GM12878 (cell line): Measurements from ENCODE around the gene UGT1A7. TPM values are rescaled to one million over a fixed set of nuclear protein-coding genes. Genes with fewer than 3 reads are reported as not detected.

Experiments
- ATAC-seq: fragments of 200-7000 bp; cut with Tn5 transposase; 3 replicates; pipeline ENCODE4 v1.9.1; 2020; ENCODE audit warnings: mild to moderate bottlenecking, moderate library complexity
- BruUV-seq: library from RNA; stranded (reverse); fragments of 400-500 nt; replicated peaks from 2 replicates; lab custom pipeline; 2021; lab: Mats Ljungman, UMichigan
- CTCF ChIA-PET: fragments of 300-600 bp; sonication (Branson Sonifier 250); formaldehyde crosslinking; extraction: SDS; loops from one replicate; lab custom pipeline; 2021; ENCODE audit warnings: inconsistent platforms; lab: Yijun Ruan, JAX
- POLR2A ChIA-PET: fragments of 350-600 bp; formaldehyde crosslinking; extraction: SDS; loops from one replicate; lab custom pipeline; 2021; ENCODE audit warnings: inconsistent platforms; lab: Charles Lee
- RAD21 ChIA-PET: fragments of 300-600 bp; sonication (Branson Sonifier 250); formaldehyde crosslinking; loops from one replicate; lab custom pipeline; 2023; ENCODE audit warnings: antibody characterized with exemption; ENCODE audit not compliant: unreplicated experiment; lab: Charles Lee
- SMC1A ChIA-PET: fragments of 300-600 bp; sonication (Branson Sonifier 250); formaldehyde crosslinking; loops from one replicate; lab custom pipeline; 2023; ENCODE audit not compliant: unreplicated experiment, uncharacterized antibody; lab: Charles Lee
- DNase-seq: peaks from one replicate; pipeline ENCODE4 v3.0.0-alpha.2; 2011; ENCODE audit warnings: low read depth, low spot score
- FAIRE-seq: peaks from 3 replicates; lab custom pipeline; 2011; peaks lifted over from hg19 to GRCh38; lab: Jason Lieb, UNC
- H2AFZ ChIP-seq: 2 replicates; pipeline ENCODE4 v1.6.0; 2011; ENCODE audit warnings: low read depth, low read length, control low read depth; ENCODE audit not compliant: control insufficient read depth
- H3K27ac ChIP-seq: 2 replicates; pipeline ENCODE4 v1.5.1; 2011; ENCODE audit warnings: control low read depth; ENCODE audit not compliant: control insufficient read depth, insufficient read depth
- H3K27me3 ChIP-seq, 2 experiments: replicated peaks in 1 of 2; 2 replicates each; pipeline versions ENCODE4 v1.6.0 to v1.6.1; 2011; ENCODE audit warnings: low read length in 1 of 2; ENCODE audit not compliant: control insufficient read depth in 2 of 2, insufficient read depth in 2 of 2
- H3K36me3 ChIP-seq, 2 experiments: 2 replicates each; pipeline ENCODE4 v1.5.1; 2011; ENCODE audit warnings: low read length in 1 of 2; ENCODE audit not compliant: control insufficient read depth in 2 of 2, insufficient read depth in 2 of 2
- H3K4me1 ChIP-seq: 2 replicates; pipeline ENCODE4 v1.6.1; 2011; ENCODE audit warnings: mild to moderate bottlenecking, low read length, moderate library complexity, mixed read lengths; ENCODE audit not compliant: control insufficient read depth, insufficient read depth
- H3K4me2 ChIP-seq: 2 replicates; pipeline ENCODE4 v1.6.0; 2011; ENCODE audit warnings: control low read depth; ENCODE audit not compliant: control insufficient read depth, insufficient read depth
- H3K4me3 ChIP-seq: fragments of 200-600 bp; sonication (generic); 2 replicates; pipeline ENCODE4 v1.5.1; 2016
- H3K79me2 ChIP-seq: 2 replicates; pipeline ENCODE4 v1.6.0; 2011; ENCODE audit warnings: low read length; ENCODE audit not compliant: control insufficient read depth, insufficient read depth
- H3K9ac ChIP-seq: 2 replicates; pipeline ENCODE4 v1.8.0; 2011; ENCODE audit warnings: low read length, control low read depth, mixed read lengths; ENCODE audit not compliant: control insufficient read depth, insufficient read depth
- H3K9me3 ChIP-seq: replicated peaks from 3 replicates; pipeline ENCODE4 v1.5.1; 2011; ENCODE audit warnings: mild to moderate bottlenecking, low read length; ENCODE audit not compliant: control insufficient read depth, insufficient read depth
- H4K20me1 ChIP-seq: 2 replicates; pipeline ENCODE4 v1.6.0; 2011; ENCODE audit not compliant: control insufficient read depth, insufficient read depth
- LARP7 ChIP-seq: fragments of 450-650 bp; IDR thresholded peaks from 2 replicates; pipeline ENCODE4 v1.6.1; 2017; ENCODE audit warnings: mild to moderate bottlenecking
- WGBS: methylation state at CpG from one replicate; pipeline ENCODE4 v1.1.6; 2016; ENCODE audit warnings: low lambda C conversion rate; ENCODE audit not compliant: insufficient replicate concordance, insufficient coverage; ENCODE audit errors: missing lambda C conversion rate; 5-methylcytosine and 5-hydroxymethylcytosine counted together
- in situ Hi-C: fragments of 300-500 bp; cut with MboI; formaldehyde crosslinking; loops from 9 replicates; pipeline ENCODE4 v1.14.3; 2018; ENCODE audit warnings: mixed read lengths
- intact Hi-C: fragments of 100-400 bp; cut with micrococcal nuclease; formaldehyde crosslinking; loops from one replicate; pipeline ENCODE4 v1.14.2; 2022; ENCODE audit not compliant: unreplicated experiment
- polyA plus RNA-seq, 11 experiments: library from polyadenylated mRNA; depleted of rRNA in 4 of 11; unstranded in 6 of 11; stranded (reverse) in 5 of 11; fragments of >200 nt; fragmentation: Nextera tagmentation in 4 of 11; fragmentation: Illumina TruSeq in 1 of 11; extraction: Ambion mirVana in 4 of 11; extraction: Trizol in 1 of 11; gene quantifications; 1 replicate in 1 of 11; 2 replicates in 10 of 11; pipeline versions ENCODE4 v1.2.1 to v1.2.3, GENCODE V29; 2011 to 2016; ENCODE audit warnings: inconsistent platforms in 2 of 11, missing spikeins in 2 of 11, low read depth in 1 of 11
- total RNA-seq, 4 experiments: library from RNA; depleted of rRNA in 3 of 4; stranded (reverse); fragments of >200 nt in 3 of 4; fragmentation: Illumina TruSeq in 1 of 4; extraction: Trizol in 1 of 4; gene quantifications; 2 replicates each; pipeline versions ENCODE4 v1.2.1 to v1.2.3, GENCODE V29; 2013 to 2021

Gene UGT1A7
- total and polyA plus RNA-seq, 10 of the 15 experiments (the other 5 are each of a cell fraction or from before 2014, with no cell fraction given), result not detected

- Histone ChIP-seq H3K4me2 (no peak overlapping the region), H3K4me3 (no peak overlapping the region)
- POLR2A ChIA-PET, result no interaction called here
- no TSS peak for BruUV-seq
- in situ Hi-C loops, result no loop called here
- no peak for TF ChIP-seq LARP7
- TF ChIP-seq, all 136 proteins: peak for 0
- H2AFZ ChIP-seq, result no peak overlapping the region
- DNase-seq (no peak), ATAC-seq (no peak), FAIRE-seq (no peak)
- SMC1A ChIA-PET, result no interaction called here
- WGBS, result 60% methylated on average over 21 of the region's 21 CpGs
- H3K9ac ChIP-seq, result no peak overlapping the region
- H4K20me1 ChIP-seq, result no peaks in the 10 kb centered on the region
- no peak overlapping the region for H3K27ac ChIP-seq
- CTCF ChIA-PET, result no interaction called here
- no peaks in the 10 kb centered on the region for H3K36me3 ChIP-seq
- H3K27me3 ChIP-seq, result no peaks in the 10 kb centered on the region; a peak in 3 of 4 replicates
- H3K9me3 ChIP-seq, result no peaks in the 10 kb centered on the region
- H3K79me2 ChIP-seq, result no peaks in the 10 kb centered on the region
- RAD21 ChIA-PET, result no interaction called here
- no peaks in the 10 kb centered on the region for H3K4me1 ChIP-seq
- intact Hi-C loops, result no loop called here
Observed at GRCh38 chr2:233822101-233822771, 140.5 kb downstream of the UGT1A7 start.

Other genes starting within 250 kb of the UGT1A7 start
Only the 7 nearest of the 12 such genes appear.
- not detected in 2 replicates for gene UGT1A8, start 64.3 kb upstream of the UGT1A7 start, total RNA-seq (2014; rRNA removed)
- not detected in 2 replicates for gene UGT1A8, start 64.3 kb upstream of the UGT1A7 start, total RNA-seq (2014; rRNA removed; fragmentation: Illumina TruSeq; extraction: Trizol)
- not detected in 2 replicates for gene UGT1A8, start 64.3 kb upstream of the UGT1A7 start, total RNA-seq (2021)
- gene UGT1A8, start 64.3 kb upstream of the UGT1A7 start, polyA plus RNA-seq (2011; rRNA removed), result not detected in 2 replicates
- not detected in 2 replicates for gene UGT1A8, start 64.3 kb upstream of the UGT1A7 start, polyA plus RNA-seq (2014; fragmentation: Illumina TruSeq; extraction: Trizol)
- gene UGT1A8, start 64.3 kb upstream of the UGT1A7 start, polyA plus RNA-seq (2014; fragmentation: Nextera tagmentation; extraction: Ambion mirVana), result not detected
- not detected in 2 replicates for gene UGT1A8, start 64.3 kb upstream of the UGT1A7 start, polyA plus RNA-seq (2014; rRNA removed)
- not detected for gene UGT1A8, start 64.3 kb upstream of the UGT1A7 start, polyA plus RNA-seq (2016; fragmentation: Nextera tagmentation; extraction: Ambion mirVana)
- not detected in 2 replicates for gene UGT1A10, start 45.5 kb upstream of the UGT1A7 start, total RNA-seq (2014; rRNA removed)
- gene UGT1A10, start 45.5 kb upstream of the UGT1A7 start, total RNA-seq (2014; rRNA removed; fragmentation: Illumina TruSeq; extraction: Trizol), result not detected in 2 replicates
- gene UGT1A10, start 45.5 kb upstream of the UGT1A7 start, total RNA-seq (2021), result 0.11 TPM in 1 of 2 replicates, not detected in the other
- gene UGT1A10, start 45.5 kb upstream of the UGT1A7 start, polyA plus RNA-seq (2011; rRNA removed), result not detected in 2 replicates
- not detected in 2 replicates for gene UGT1A10, start 45.5 kb upstream of the UGT1A7 start, polyA plus RNA-seq (2014; fragmentation: Illumina TruSeq; extraction: Trizol)
- not detected for gene UGT1A10, start 45.5 kb upstream of the UGT1A7 start, polyA plus RNA-seq (2014; fragmentation: Nextera tagmentation; extraction: Ambion mirVana)
- not detected in 2 replicates for gene UGT1A10, start 45.5 kb upstream of the UGT1A7 start, polyA plus RNA-seq (2014; rRNA removed)
- gene UGT1A10, start 45.5 kb upstream of the UGT1A7 start, polyA plus RNA-seq (2016; fragmentation: Nextera tagmentation; extraction: Ambion mirVana), result not detected
- gene UGT1A9, start 10.0 kb upstream of the UGT1A7 start, total RNA-seq (2014; rRNA removed), result not detected in 2 replicates
- not detected in 2 replicates for gene UGT1A9, start 10.0 kb upstream of the UGT1A7 start, total RNA-seq (2014; rRNA removed; fragmentation: Illumina TruSeq; extraction: Trizol)
- gene UGT1A9, start 10.0 kb upstream of the UGT1A7 start, total RNA-seq (2021), result not detected in 2 replicates
- not detected in 2 replicates for gene UGT1A9, start 10.0 kb upstream of the UGT1A7 start, polyA plus RNA-seq (2011; rRNA removed)
- gene UGT1A9, start 10.0 kb upstream of the UGT1A7 start, polyA plus RNA-seq (2014; fragmentation: Illumina TruSeq; extraction: Trizol), result not detected in 2 replicates
- not detected for gene UGT1A9, start 10.0 kb upstream of the UGT1A7 start, polyA plus RNA-seq (2014; fragmentation: Nextera tagmentation; extraction: Ambion mirVana)
- not detected in 2 replicates for gene UGT1A9, start 10.0 kb upstream of the UGT1A7 start, polyA plus RNA-seq (2014; rRNA removed)
- gene UGT1A9, start 10.0 kb upstream of the UGT1A7 start, polyA plus RNA-seq (2016; fragmentation: Nextera tagmentation; extraction: Ambion mirVana), result under 1 TPM in 1 of 2 experiments, not detected in 1; 0.07 TPM
- gene UGT1A6, start 11.0 kb downstream of the UGT1A7 start, total RNA-seq (2014; rRNA removed), result not detected in 2 replicates
- gene UGT1A6, start 11.0 kb downstream of the UGT1A7 start, total RNA-seq (2014; rRNA removed; fragmentation: Illumina TruSeq; extraction: Trizol), result not detected in 2 replicates
- gene UGT1A6, start 11.0 kb downstream of the UGT1A7 start, total RNA-seq (2021), result not detected in 2 replicates
- not detected in 2 replicates for gene UGT1A6, start 11.0 kb downstream of the UGT1A7 start, polyA plus RNA-seq (2011; rRNA removed)
- not detected in 2 replicates for gene UGT1A6, start 11.0 kb downstream of the UGT1A7 start, polyA plus RNA-seq (2014; fragmentation: Illumina TruSeq; extraction: Trizol)
- gene UGT1A6, start 11.0 kb downstream of the UGT1A7 start, polyA plus RNA-seq (2014; fragmentation: Nextera tagmentation; extraction: Ambion mirVana), result not detected
- not detected in 2 replicates for gene UGT1A6, start 11.0 kb downstream of the UGT1A7 start, polyA plus RNA-seq (2014; rRNA removed)
- not detected for gene UGT1A6, start 11.0 kb downstream of the UGT1A7 start, polyA plus RNA-seq (2016; fragmentation: Nextera tagmentation; extraction: Ambion mirVana)
- not detected in 2 replicates for gene UGT1A5, start 31.0 kb downstream of the UGT1A7 start, total RNA-seq (2014; rRNA removed)
- not detected in 2 replicates for gene UGT1A5, start 31.0 kb downstream of the UGT1A7 start, total RNA-seq (2014; rRNA removed; fragmentation: Illumina TruSeq; extraction: Trizol)
- gene UGT1A5, start 31.0 kb downstream of the UGT1A7 start, total RNA-seq (2021), result not detected in 2 replicates
- gene UGT1A5, start 31.0 kb downstream of the UGT1A7 start, polyA plus RNA-seq (2011; rRNA removed), result not detected in 2 replicates
- not detected in 2 replicates for gene UGT1A5, start 31.0 kb downstream of the UGT1A7 start, polyA plus RNA-seq (2014; fragmentation: Illumina TruSeq; extraction: Trizol)
- not detected for gene UGT1A5, start 31.0 kb downstream of the UGT1A7 start, polyA plus RNA-seq (2014; fragmentation: Nextera tagmentation; extraction: Ambion mirVana)
- not detected in 2 replicates for gene UGT1A5, start 31.0 kb downstream of the UGT1A7 start, polyA plus RNA-seq (2014; rRNA removed)
- not detected for gene UGT1A5, start 31.0 kb downstream of the UGT1A7 start, polyA plus RNA-seq (2016; fragmentation: Nextera tagmentation; extraction: Ambion mirVana)
- not detected in 2 replicates for gene UGT1A4, start 36.8 kb downstream of the UGT1A7 start, total RNA-seq (2014; rRNA removed)
- not detected in 2 replicates for gene UGT1A4, start 36.8 kb downstream of the UGT1A7 start, total RNA-seq (2014; rRNA removed; fragmentation: Illumina TruSeq; extraction: Trizol)
- 0.21 TPM in 1 of 2 replicates, not detected in the other for gene UGT1A4, start 36.8 kb downstream of the UGT1A7 start, total RNA-seq (2021)
- gene UGT1A4, start 36.8 kb downstream of the UGT1A7 start, polyA plus RNA-seq (2011; rRNA removed), result not detected in 2 replicates
- not detected in 2 replicates for gene UGT1A4, start 36.8 kb downstream of the UGT1A7 start, polyA plus RNA-seq (2014; fragmentation: Illumina TruSeq; extraction: Trizol)
- not detected for gene UGT1A4, start 36.8 kb downstream of the UGT1A7 start, polyA plus RNA-seq (2014; fragmentation: Nextera tagmentation; extraction: Ambion mirVana)
- gene UGT1A4, start 36.8 kb downstream of the UGT1A7 start, polyA plus RNA-seq (2014; rRNA removed), result not detected in 2 replicates
- gene UGT1A4, start 36.8 kb downstream of the UGT1A7 start, polyA plus RNA-seq (2016; fragmentation: Nextera tagmentation; extraction: Ambion mirVana), result not detected
- not detected in 2 replicates for gene UGT1A3, start 47.1 kb downstream of the UGT1A7 start, total RNA-seq (2014; rRNA removed)
- gene UGT1A3, start 47.1 kb downstream of the UGT1A7 start, total RNA-seq (2014; rRNA removed; fragmentation: Illumina TruSeq; extraction: Trizol), result not detected in 2 replicates
- not detected in 2 replicates for gene UGT1A3, start 47.1 kb downstream of the UGT1A7 start, total RNA-seq (2021)
- gene UGT1A3, start 47.1 kb downstream of the UGT1A7 start, polyA plus RNA-seq (2011; rRNA removed), result not detected in 2 replicates
- not detected in 2 replicates for gene UGT1A3, start 47.1 kb downstream of the UGT1A7 start, polyA plus RNA-seq (2014; fragmentation: Illumina TruSeq; extraction: Trizol)
- gene UGT1A3, start 47.1 kb downstream of the UGT1A7 start, polyA plus RNA-seq (2014; fragmentation: Nextera tagmentation; extraction: Ambion mirVana), result not detected
- gene UGT1A3, start 47.1 kb downstream of the UGT1A7 start, polyA plus RNA-seq (2014; rRNA removed), result not detected in 2 replicates
- not detected for gene UGT1A3, start 47.1 kb downstream of the UGT1A7 start, polyA plus RNA-seq (2016; fragmentation: Nextera tagmentation; extraction: Ambion mirVana)